ENCODE data around the gene LGI2.
"Not testable (repeated sequence)": the region's sequence is repeated elsewhere in the genome, so short reads cannot be mapped to it uniquely, and the experiment has no call there.

DNA sequence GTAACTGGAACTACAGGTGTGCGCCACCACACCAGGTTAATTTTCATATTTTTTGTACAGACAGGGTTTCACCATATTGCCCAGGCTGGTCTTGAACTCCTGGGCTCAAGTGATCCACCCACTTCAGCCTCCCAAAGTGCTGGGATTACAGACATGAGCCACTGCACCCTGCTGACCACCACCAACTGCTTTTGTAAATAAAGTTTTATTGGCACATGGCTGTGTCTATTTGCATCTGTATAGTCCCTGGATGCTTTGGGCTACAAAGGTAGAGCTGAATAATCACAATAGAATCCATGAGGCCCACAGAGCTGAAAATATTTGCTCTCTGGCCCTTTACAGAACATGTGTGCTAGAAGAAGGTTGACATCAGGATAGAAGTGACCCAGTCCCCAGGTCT is 33.7 kb upstream of the LGI2 start:
- TF ChIP-seq EZH2phosphoT487 (IDR thresholded peaks at IDR 0.05) = not testable (repeated sequence)
- TF ChIP-seq, protein P1, sequence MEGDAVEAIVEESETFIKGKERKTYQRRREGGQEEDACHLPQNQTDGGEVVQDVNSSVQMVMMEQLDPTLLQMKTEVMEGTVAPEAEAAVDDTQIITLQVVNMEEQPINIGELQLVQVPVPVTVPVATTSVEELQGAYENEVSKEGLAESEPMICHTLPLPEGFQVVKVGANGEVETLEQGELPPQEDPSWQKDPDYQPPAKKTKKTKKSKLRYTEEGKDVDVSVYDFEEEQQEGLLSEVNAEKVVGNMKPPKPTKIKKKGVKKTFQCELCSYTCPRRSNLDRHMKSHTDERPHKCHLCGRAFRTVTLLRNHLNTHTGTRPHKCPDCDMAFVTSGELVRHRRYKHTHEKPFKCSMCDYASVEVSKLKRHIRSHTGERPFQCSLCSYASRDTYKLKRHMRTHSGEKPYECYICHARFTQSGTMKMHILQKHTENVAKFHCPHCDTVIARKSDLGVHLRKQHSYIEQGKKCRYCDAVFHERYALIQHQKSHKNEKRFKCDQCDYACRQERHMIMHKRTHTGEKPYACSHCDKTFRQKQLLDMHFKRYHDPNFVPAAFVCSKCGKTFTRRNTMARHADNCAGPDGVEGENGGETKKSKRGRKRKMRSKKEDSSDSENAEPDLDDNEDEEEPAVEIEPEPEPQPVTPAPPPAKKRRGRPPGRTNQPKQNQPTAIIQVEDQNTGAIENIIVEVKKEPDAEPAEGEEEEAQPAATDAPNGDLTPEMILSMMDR (IDR thresholded peaks at IDR 0.05) = not testable (repeated sequence)
